Fibroblast of skin of left biceps (primary cell): ENCODE data around the gene COL24A1.
A peak's percentile ranks its signal among the peaks of the same experiment; 100 is the strongest.

Experiments
- DNase-seq, 2 experiments: peaks; one replicate each; pipeline ENCODE4 v3.0.0-alpha.2; 2013; ENCODE audit warnings: low read depth in 2 of 2

Gene COL24A1

GRCh38 chr1:86156566-86157455, at the start of gene COL24A1:
COL24A1 (minus strand) TSS chr1:86156772; CDS start chr1:86156396, 376 bp downstream.
- no peak for DNase-seq

GRCh38 chr1:86205741-86206140, 49.2 kb upstream of the COL24A1 start:
- peak; percentile 42 for DNase-seq

- no peak for DNase-seq
Observed at GRCh38 chr1:86202552-86203340, 46.2 kb upstream of the COL24A1 start.

GRCh38 chr1:86201311-86201710, 44.7 kb upstream of the COL24A1 start:
- no peak for DNase-seq

- no peak for DNase-seq
Observed at GRCh38 chr1:86200901-86201300, 44.3 kb upstream of the COL24A1 start.

GRCh38 chr1:86197206-86197855, 40.8 kb upstream of the COL24A1 start:
- peak; percentile 67 to 73 for DNase-seq

- DNase-seq: no peak
Observed at GRCh38 chr1:86195281-86195680, 38.7 kb upstream of the COL24A1 start.

GRCh38 chr1:86194491-86195034, 38.0 kb upstream of the COL24A1 start:
- no peak for DNase-seq

GRCh38 chr1:86192417-86192816, 35.8 kb upstream of the COL24A1 start:
- DNase-seq: no peak

GRCh38 chr1:86191958-86192357, 35.4 kb upstream of the COL24A1 start:
- no peak for DNase-seq

GRCh38 chr1:86190873-86191272, 34.3 kb upstream of the COL24A1 start:
- DNase-seq: no peak

- no peak for DNase-seq
Observed at GRCh38 chr1:86184426-86184825, 27.9 kb upstream of the COL24A1 start.

GRCh38 chr1:86183810-86184209, 27.2 kb upstream of the COL24A1 start:
- DNase-seq: no peak

- no peak for DNase-seq
Observed at GRCh38 chr1:86176226-86176625, 19.7 kb upstream of the COL24A1 start.

GRCh38 chr1:86175756-86176155, 19.2 kb upstream of the COL24A1 start:
- no peak for DNase-seq

- DNase-seq: no peak
Observed at GRCh38 chr1:86169625-86170024, 13.1 kb upstream of the COL24A1 start.

- no peak for DNase-seq
Observed at GRCh38 chr1:86159800-86160199, 3.2 kb upstream of the COL24A1 start.

- DNase-seq: no peak
Observed at GRCh38 chr1:86155807-86156565, 586 bp downstream of the COL24A1 start.

- DNase-seq: no peak
Observed at GRCh38 chr1:86155051-86155806, 1.3 kb downstream of the COL24A1 start.

- DNase-seq: peak; percentile 78 to 79
Observed at GRCh38 chr1:86154571-86155050, 2.0 kb downstream of the COL24A1 start.
